Stimulated activated CD8-positive, alpha-beta memory T cell treated with anti-CD3 and anti-CD28 coated beads, Interleukin-7, amount 100 ng/mL, for 48 hours (primary cell): ENCODE measurements around the gene AGTRAP.

ENCODE experiments used
- DNase-seq, 2 donors: peaks; one replicate each; pipeline ENCODE4 v3.0.0-alpha.2; 2020; ENCODE audit warnings: low read depth in 1 of 2; ENCODE audit errors: extremely low read depth in 1 of 2

AGTRAP gene

DNA sequence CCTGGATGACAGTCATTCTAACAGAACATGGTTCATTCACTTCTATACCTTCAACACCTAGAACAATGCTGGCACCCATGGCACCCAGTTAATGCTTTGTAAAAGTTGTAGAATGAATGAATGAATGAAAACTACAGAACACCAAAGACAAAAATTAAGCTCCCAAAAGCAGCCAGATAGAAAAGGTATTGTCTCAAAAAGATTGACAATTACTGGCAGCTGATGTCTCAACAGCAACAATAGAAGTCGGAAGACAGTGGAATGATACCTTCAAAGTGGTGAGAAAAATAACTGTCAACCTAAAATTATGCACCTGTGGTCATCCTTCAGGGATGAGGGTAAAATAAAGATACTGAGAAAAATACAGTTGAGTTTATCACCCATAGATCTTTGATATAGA, 21.1 kb downstream of the AGTRAP start:
- DNase-seq: no peak

- no peak for DNase-seq
Measured at GRCh38 chr1:11759791-11760190, 23.9 kb downstream of the AGTRAP start.

DNA sequence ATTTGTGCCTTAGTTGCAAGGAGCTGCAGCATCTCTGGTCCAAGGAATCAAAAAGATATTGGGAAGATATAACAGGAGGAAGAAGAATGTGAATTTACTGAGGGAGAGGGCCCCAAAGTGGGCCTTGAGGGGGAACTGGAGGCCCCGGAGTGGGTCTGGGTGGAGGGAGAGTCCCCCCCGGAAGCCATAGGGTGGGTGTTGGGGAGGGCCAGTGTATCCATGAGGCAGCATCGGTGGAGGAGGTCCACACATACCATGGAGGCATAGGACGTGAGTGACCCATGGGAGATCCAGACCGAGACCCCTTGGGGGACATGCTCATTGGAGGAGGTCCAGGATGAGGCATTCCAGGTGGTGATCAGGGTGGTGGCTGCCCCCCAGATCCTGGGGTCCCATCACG, 25.3 kb downstream of the AGTRAP start:
- no peak for DNase-seq

DNA sequence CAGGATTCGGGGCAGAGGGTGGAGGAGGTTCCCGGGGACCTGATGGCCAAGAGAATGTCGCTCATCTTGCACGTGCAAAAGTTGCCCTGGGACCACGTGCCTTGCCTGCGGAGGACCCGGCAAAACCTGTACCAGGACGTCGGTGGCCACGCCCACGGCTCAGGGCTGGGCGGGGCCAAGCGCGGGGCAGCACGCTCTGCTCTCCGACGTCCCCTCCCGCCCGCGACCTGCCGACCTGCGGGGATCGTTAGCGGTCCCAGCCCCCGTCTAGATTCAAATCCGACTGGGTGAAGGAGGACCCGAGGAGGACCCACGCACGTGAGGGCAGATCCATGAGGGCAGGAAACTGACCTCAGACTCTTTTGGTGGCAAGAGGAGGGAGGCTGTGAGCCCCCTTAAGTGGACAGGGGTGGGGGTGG, 26.1 kb downstream of the AGTRAP start, which contains the start of gene C1orf167:
C1orf167 (plus strand) TSS at position 206 of the 419 bp plus-strand sequence. CDS start 2,208 bp downstream, outside the sequence.
- DNase-seq: no peak

DNA sequence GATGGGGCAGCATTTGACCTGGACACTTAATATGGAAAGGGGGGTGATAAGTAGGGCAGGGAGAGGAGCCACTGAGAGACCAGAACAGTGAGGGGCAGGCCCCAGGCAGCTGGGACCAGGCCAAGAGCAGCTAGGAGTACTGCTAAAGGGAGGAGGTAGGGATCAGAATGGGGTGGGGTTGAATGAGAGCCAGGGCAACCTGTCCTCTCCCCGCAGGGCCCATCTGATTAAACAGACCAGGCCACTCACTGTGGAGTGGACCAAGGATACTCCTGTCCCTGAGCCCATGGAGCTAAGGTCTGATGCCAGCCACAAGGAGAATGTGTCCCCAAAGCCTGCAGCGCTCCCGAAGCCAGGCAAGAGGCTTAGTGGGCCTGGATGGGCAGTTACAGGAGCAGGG, 28.2 kb downstream of the AGTRAP start:
- no peak for DNase-seq

DNA sequence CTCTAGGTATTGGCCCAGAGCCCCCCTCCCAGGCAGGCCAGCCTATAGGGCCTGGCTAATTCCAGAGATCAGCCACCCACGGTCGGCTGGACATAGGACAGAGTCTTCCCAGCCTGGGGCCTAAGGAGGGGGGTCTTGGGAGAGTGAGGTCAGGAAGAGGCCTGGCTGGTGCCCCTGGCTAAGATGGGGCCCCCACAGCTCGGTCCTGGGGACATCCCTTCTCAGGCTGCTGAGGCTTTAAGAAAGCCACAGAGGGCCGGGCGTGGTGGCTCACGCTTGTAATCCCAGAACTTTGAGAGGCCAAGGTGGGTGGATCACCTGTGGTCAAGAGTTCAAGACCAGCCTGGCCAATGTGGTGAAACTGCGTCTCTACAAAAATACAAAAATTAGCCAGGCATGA, 28.6 kb downstream of the AGTRAP start:
- no peak for DNase-seq

GRCh38 chr1:11765661-11766428, 29.9 kb downstream of the AGTRAP start:
- DNase-seq: no peak

DNA sequence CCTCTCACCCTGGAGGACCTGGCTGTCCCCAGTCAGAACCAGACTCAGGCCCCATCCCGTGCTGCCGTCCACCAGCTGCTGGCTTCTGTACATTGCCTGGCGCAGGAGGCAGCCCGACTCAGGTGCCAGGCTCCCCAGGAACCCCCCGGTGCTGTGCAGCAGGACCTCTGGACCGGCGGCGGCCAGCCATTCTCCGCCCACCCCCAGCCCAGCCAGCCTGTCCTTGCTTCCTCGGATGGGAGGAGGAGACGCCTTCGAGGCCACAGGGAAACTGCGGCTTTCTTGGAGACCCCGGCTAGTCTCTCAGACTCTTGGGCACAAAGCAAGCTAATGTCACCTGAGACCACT, 30.5 kb downstream of the AGTRAP start:
- no peak for DNase-seq

GRCh38 chr1:11767922-11768704, 32.2 kb downstream of the AGTRAP start:
- DNase-seq: no peak

GRCh38 chr1:11768821-11769220, 32.9 kb downstream of the AGTRAP start:
- no peak for DNase-seq

GRCh38 chr1:11769274-11769673, 33.3 kb downstream of the AGTRAP start:
- no peak for DNase-seq

- no peak for DNase-seq
Measured at GRCh38 chr1:11770011-11770410, 34.1 kb downstream of the AGTRAP start.

- DNase-seq: no peak
Measured at GRCh38 chr1:11771481-11772043, 35.6 kb downstream of the AGTRAP start.

GRCh38 chr1:11772458-11772857, 36.5 kb downstream of the AGTRAP start:
- no peak for DNase-seq

GRCh38 chr1:11774753-11775152, 38.8 kb downstream of the AGTRAP start:
- no peak for DNase-seq

DNA sequence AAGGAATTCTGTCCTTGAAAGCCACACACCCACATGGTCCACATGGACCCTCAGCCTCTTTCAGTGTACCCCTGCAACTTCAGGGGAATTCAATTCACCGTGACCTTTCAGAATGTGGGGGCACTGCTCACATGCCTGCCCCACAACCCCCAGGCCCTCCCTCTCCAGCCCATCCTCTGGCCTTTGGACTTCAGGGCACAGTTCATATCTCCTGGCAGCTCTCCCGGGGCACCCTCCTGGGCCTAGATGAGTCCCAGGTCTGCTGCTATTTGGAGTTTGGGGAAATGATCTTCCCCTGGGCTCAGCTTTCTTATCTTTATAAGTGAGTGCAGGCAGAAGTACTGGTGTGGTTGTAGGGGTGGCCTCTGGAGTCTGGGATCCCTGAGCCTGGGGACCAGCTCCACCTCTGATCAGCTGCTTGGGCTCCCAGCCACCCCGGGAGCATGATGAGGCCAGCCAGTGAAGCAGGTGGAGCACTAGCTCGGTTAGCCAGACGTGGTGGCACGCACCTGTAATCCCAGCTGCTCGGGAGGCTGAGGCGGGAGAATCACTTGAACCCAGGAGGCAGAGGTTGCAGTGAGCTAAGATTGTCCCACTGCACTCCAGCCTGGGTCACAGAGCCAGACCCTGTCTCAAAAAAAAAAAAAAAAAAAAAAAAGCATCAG, 41.9 kb downstream of the AGTRAP start:
- no peak for DNase-seq

DNA sequence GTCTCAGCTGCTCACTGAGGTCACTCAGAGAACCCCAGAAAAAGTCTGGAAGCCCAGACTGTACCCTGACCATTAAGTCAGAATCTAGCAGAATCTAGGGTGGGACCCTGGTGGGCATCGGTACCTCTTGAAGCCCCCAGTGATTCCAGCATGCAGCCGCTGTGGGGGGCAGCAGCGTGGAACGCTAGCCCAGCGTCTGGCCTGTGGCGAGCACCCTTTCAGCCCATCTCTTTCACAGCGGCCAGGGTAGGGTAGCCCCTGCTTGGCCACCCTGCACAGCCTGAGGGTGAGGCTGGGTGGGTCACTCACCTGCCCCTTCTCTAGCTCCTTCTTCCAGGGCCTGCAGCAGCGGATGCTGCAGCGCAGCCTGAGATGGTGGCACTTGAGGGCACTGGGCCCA, 42.4 kb downstream of the AGTRAP start:
- no peak for DNase-seq

DNA sequence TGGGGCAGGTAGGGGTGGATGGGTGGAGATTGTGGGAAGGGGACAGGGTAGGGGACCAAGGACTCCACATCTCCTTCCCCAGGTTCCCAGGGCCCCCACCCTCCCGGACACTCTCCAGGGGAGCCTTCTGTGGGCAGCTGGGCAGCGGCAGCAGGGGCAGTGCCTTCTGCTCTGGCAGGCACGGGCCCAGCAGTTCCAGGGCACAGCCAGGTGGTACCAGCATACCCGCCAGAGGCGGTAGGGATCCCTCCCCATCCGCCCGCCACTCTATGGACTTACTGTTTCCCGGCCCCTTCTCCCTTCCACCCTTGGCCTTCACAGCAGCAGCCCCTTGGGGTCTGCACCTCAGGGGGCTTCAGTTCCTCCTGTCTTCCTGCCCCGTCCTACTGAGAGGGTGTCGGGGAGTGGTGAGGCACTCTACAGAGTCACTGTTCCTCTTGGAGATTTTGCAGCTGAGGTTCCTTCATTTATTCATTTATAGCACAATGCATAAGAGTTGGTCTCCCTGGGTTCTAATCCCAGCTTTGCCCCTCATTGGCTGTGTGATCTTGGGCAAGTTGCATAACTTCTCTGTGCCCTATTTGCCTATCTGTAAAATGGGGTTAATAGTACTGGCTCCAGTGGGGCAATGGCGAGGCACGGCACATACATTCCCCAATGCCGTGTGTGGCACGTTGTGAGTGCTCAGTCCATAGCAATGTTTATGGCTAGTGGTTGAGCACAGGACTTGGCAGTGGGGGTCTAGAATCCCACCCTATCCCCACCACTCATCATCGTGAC, 43.1 kb downstream of the AGTRAP start:
- DNase-seq: no peak

DNA sequence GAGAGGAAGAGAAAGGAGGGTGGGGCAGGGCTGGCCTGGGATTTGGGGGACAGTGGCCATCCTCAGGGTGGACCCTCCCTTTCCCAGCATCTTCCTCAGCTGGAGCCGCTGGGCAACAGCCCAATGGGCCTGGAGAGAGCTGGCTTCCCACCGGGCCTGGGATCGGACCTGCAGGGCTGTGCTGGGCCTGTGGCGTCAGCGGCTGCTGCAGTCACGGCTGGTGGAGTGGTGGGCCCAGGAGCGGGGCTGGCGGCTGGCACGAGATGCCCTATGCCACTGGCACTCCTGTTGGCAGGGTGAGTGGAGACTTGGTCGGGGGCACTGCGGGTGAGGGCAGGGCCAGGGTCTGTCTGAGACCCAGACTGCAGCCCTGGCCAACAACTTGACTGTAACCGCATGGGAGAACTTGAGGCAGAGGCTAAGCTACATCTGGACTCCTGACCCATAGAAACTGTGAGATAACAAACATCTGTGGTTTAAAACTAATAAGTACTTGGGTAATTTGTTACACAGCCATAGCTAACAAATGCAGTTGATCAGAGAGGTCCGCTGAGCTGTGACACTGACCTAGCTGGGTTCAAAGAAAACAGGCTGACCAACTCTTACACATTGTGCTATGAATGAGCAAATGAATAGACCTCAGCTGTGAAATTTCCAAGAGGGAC, 43.9 kb downstream of the AGTRAP start:
- no peak for DNase-seq
